Measurements from ENCODE around the gene AGMAT.

DNA sequence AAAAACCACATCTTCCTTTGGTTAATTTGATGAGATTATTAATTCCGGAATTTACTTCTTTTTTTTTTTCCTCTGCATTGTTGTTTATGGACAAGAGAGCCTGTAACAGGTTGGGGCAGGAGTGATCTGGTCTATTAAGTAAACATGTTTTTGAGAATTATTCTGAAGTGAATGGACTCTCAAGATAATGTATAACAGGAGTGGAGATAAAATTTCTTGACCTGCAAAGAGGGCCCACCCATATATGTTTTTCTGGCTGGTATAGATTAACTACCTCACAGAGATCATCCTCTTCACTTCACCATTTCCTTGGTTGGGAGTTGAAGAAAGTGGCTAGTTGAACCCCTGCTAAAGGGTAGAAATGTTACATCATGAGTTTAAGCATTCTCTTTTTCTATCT lies 43.2 kb upstream of the AGMAT start:
- TF ChIP-seq CTCF (IDR thresholded peaks at IDR 0.05) (no peak), POLR2A (IDR thresholded peaks at IDR 0.05) (no peak)

All from testis (tissue), 2 donors.